ENCODE results near the gene PLEKHA7.

DNA sequence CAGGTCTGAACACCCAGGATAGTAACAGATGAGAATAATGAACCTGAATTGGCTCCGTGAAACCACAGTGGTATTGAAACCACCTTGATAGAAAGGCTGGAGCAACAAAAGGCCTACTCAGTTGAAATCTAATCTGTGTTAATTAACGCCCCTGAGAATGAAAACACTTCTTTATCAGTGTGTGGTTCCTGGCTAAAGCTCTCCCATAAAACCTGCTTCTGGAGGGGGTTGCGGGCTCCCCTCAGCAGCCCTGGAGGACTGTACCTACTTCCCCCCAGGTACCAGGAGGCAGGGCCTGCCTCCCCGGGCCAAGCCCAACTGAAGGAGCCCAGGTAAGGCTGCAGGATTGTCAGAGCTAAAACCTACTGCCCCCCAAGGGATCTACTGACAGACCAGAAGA, 54.6 kb downstream of the PLEKHA7 start:
- TF ChIP-seq AGO1 (IDR thresholded peaks at IDR 0.05; ENCODE audit: low read depth, low read length, poor library complexity, severe bottlenecking) (no peak), TP53 (CRISPR knock-in tag; conservative IDR thresholded peaks at IDR 0.05) (no peak), HES4 (CRISPR knock-in tag; IDR thresholded peaks at IDR 0.05; ENCODE audit: borderline replicate concordance) (no peak), MEIS1 (CRISPR knock-in tag; IDR thresholded peaks at IDR 0.05; ENCODE audit: borderline replicate concordance) (no peak), THRA (CRISPR knock-in tag; IDR thresholded peaks at IDR 0.05; ENCODE audit: borderline replicate concordance) (no peak), ZSCAN22 (CRISPR knock-in tag; IDR thresholded peaks at IDR 0.05) (no peak), HDAC2 (CRISPR knock-in tag; IDR thresholded peaks at IDR 0.05) (no peak), ATF7 (IDR thresholded peaks at IDR 0.05) (no peak), ATF7 (CRISPR knock-in tag; IDR thresholded peaks at IDR 0.05) (no peak), NFE2L2 (IDR thresholded peaks at IDR 0.05; ENCODE audit: low read length) (no peak), MBD4 (IDR thresholded peaks at IDR 0.05; ENCODE audit: borderline replicate concordance, low read length) (no peak), ZMYM4 (CRISPR knock-in tag; IDR thresholded peaks at IDR 0.05) (no peak), SP1 (IDR thresholded peaks at IDR 0.05) (no peak), SP1 (CRISPR knock-in tag; IDR thresholded peaks at IDR 0.05) (no peak)
- TF ChIP-seq, protein P1, sequence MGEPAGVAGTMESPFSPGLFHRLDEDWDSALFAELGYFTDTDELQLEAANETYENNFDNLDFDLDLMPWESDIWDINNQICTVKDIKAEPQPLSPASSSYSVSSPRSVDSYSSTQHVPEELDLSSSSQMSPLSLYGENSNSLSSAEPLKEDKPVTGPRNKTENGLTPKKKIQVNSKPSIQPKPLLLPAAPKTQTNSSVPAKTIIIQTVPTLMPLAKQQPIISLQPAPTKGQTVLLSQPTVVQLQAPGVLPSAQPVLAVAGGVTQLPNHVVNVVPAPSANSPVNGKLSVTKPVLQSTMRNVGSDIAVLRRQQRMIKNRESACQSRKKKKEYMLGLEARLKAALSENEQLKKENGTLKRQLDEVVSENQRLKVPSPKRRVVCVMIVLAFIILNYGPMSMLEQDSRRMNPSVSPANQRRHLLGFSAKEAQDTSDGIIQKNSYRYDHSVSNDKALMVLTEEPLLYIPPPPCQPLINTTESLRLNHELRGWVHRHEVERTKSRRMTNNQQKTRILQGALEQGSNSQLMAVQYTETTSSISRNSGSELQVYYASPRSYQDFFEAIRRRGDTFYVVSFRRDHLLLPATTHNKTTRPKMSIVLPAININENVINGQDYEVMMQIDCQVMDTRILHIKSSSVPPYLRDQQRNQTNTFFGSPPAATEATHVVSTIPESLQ (CRISPR knock-in tag; conservative IDR thresholded peaks at IDR 0.05), result no peak
- TF ChIP-seq, protein P2, sequence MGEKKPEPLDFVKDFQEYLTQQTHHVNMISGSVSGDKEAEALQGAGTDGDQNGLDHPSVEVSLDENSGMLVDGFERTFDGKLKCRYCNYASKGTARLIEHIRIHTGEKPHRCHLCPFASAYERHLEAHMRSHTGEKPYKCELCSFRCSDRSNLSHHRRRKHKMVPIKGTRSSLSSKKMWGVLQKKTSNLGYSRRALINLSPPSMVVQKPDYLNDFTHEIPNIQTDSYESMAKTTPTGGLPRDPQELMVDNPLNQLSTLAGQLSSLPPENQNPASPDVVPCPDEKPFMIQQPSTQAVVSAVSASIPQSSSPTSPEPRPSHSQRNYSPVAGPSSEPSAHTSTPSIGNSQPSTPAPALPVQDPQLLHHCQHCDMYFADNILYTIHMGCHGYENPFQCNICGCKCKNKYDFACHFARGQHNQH (CRISPR knock-in tag; IDR thresholded peaks at IDR 0.05), result no peak
